ENCODE measurements around the gene BRICD5.
"Not testable (repeated sequence)": the region's sequence is repeated elsewhere in the genome, so short reads cannot be mapped to it uniquely, and the experiment has no call there.

Gene BRICD5

GRCh38 chr16:2203119-2203688, 7.5 kb downstream of the BRICD5 start:
- H3K23ac ChIP-seq (ENCODE audit: low read depth, low read length, poor library complexity); H3K14ac ChIP-seq (ENCODE audit: low read length); H2BK12ac ChIP-seq (ENCODE audit: low read length); H2AFZ ChIP-seq (ENCODE audit: low read length); H2BK5ac ChIP-seq (ENCODE audit: low read length); DNase-seq (ENCODE audit: low spot score); H3K18ac ChIP-seq (ENCODE audit: low read length); H4K91ac ChIP-seq (ENCODE audit: low read depth, low read length, poor library complexity); H3K4me1 ChIP-seq (ENCODE audit: control insufficient read depth in 2 of 2, insufficient read depth in 1 of 2, low read depth in 1 of 2, low read length in 2 of 2); H3K27ac ChIP-seq (replicated peaks; ENCODE audit: low read length); H3K9me3 ChIP-seq (replicated peaks in 1 of 2; ENCODE audit: control insufficient read depth in 2 of 2, insufficient read depth in 1 of 2, low read depth in 1 of 2, low read length in 2 of 2); H2AK5ac ChIP-seq (ENCODE audit: low read depth, low read length); H3K4me2 ChIP-seq (ENCODE audit: insufficient read depth, low read length, poor library complexity, severe bottlenecking); H2BK120ac ChIP-seq (ENCODE audit: low read depth, low read length); H4K8ac ChIP-seq (ENCODE audit: low read depth, low read length); H3K4ac ChIP-seq (ENCODE audit: low read length); H3K9ac ChIP-seq (ENCODE audit: low read depth, low read length, poor library complexity); H3K4me3 ChIP-seq (ENCODE audit: low read length in 2 of 2): not testable (repeated sequence)
- Histone ChIP-seq H3K27me3 (ENCODE audit: control insufficient read depth in 3 of 3, insufficient read depth in 3 of 3, low read depth in 1 of 3, low read length in 3 of 3) (peaks cover 0 to 16% (median 8%) of the 10 kb centered on the region in 3 experiments), H2BK15ac (ENCODE audit: low read length) (peak overlapping the region; percentile 5), H3K36me3 (replicated peaks in 1 of 2; ENCODE audit: control insufficient read depth in 2 of 2, insufficient read depth in 2 of 2, low read length in 2 of 2) (peaks cover 19 to 21% of the 10 kb centered on the region in 2 donors), H3K79me1 (ENCODE audit: low read depth, low read length) (peaks cover 16% of the 10 kb centered on the region)
- WGBS, 2 donors (ENCODE audit: extremely low coverage in 2 of 2, insufficient read length in 2 of 2, insufficient replicate concordance in 1 of 2), result no CpG with 5 or more reads among the region's 8 CpGs

- no CpG with 5 or more reads among the region's 6 CpGs for WGBS, 2 donors (ENCODE audit: extremely low coverage in 2 of 2, insufficient read length in 2 of 2, insufficient replicate concordance in 1 of 2)
- Histone ChIP-seq H3K27me3 (ENCODE audit: control insufficient read depth in 3 of 3, insufficient read depth in 3 of 3, low read depth in 1 of 3, low read length in 3 of 3) (peaks cover 2 to 23% (median 23%) of the 10 kb centered on the region in 3 experiments), H3K27ac (replicated peaks; ENCODE audit: low read length) (no peak overlapping the region)
Measured at GRCh38 chr16:2200313-2200712, 10.3 kb downstream of the BRICD5 start.

GRCh38 chr16:2199621-2200139, 11.0 kb downstream of the BRICD5 start:
- no peak for DNase-seq (ENCODE audit: low spot score)
- H2BK5ac ChIP-seq (ENCODE audit: low read length), result no peak overlapping the region
- no peak overlapping the region for H2BK120ac ChIP-seq (ENCODE audit: low read depth, low read length)
- no CpG with 5 or more reads among the region's 14 CpGs for WGBS, 2 donors (ENCODE audit: extremely low coverage in 2 of 2, insufficient read length in 2 of 2, insufficient replicate concordance in 1 of 2)
- no peaks in the 10 kb centered on the region for H3K79me1 ChIP-seq (ENCODE audit: low read depth, low read length)
- no peak overlapping the region for H3K14ac ChIP-seq (ENCODE audit: low read length)
- H3K4me1 ChIP-seq (ENCODE audit: control insufficient read depth in 2 of 2, insufficient read depth in 1 of 2, low read depth in 1 of 2, low read length in 2 of 2), result peaks cover 12 to 15% of the 10 kb centered on the region in 2 donors
- H3K9me3 ChIP-seq (replicated peaks in 1 of 2; ENCODE audit: control insufficient read depth in 2 of 2, insufficient read depth in 1 of 2, low read depth in 1 of 2, low read length in 2 of 2), result peaks cover 0 to 6% of the 10 kb centered on the region in 2 donors
- peak overlapping the region; percentile 10 for H3K23ac ChIP-seq (ENCODE audit: low read depth, low read length, poor library complexity)
- H4K8ac ChIP-seq (ENCODE audit: low read depth, low read length), result no peak overlapping the region
- H3K4me2 ChIP-seq (ENCODE audit: insufficient read depth, low read length, poor library complexity, severe bottlenecking), result no peak overlapping the region
- H3K4ac ChIP-seq (ENCODE audit: low read length), result no peak overlapping the region
- H4K91ac ChIP-seq (ENCODE audit: low read depth, low read length, poor library complexity), result no peak overlapping the region
- H3K18ac ChIP-seq (ENCODE audit: low read length), result no peak overlapping the region
- H3K9ac ChIP-seq (ENCODE audit: low read depth, low read length, poor library complexity), result no peak overlapping the region
- H3K27me3 ChIP-seq (ENCODE audit: control insufficient read depth in 3 of 3, insufficient read depth in 3 of 3, low read depth in 1 of 3, low read length in 3 of 3), result peaks cover 2 to 30% (median 23%) of the 10 kb centered on the region in 3 experiments
- H2BK12ac ChIP-seq (ENCODE audit: low read length), result no peak overlapping the region
- no peak overlapping the region for H3K4me3 ChIP-seq (ENCODE audit: low read length in 2 of 2)
- H2AK5ac ChIP-seq (ENCODE audit: low read depth, low read length), result peak overlapping the region; percentile 60
- H2AFZ ChIP-seq (ENCODE audit: low read length), result no peak overlapping the region
- peak overlapping the region; percentile 43 for H2BK15ac ChIP-seq (ENCODE audit: low read length)
- H3K27ac ChIP-seq (replicated peaks; ENCODE audit: low read length), result no peak overlapping the region
- no peaks in the 10 kb centered on the region for H3K36me3 ChIP-seq (replicated peaks in 1 of 2; ENCODE audit: control insufficient read depth in 2 of 2, insufficient read depth in 2 of 2, low read length in 2 of 2)

More at GRCh38 chr16:2200313-2200712, 10.3 kb downstream of the BRICD5 start:
- Histone ChIP-seq H3K9me3 (replicated peaks in 1 of 2; ENCODE audit: control insufficient read depth in 2 of 2, insufficient read depth in 1 of 2, low read depth in 1 of 2, low read length in 2 of 2) (peaks cover 0 to 6% of the 10 kb centered on the region in 2 donors), H3K23ac (ENCODE audit: low read depth, low read length, poor library complexity) (no peak overlapping the region), H3K36me3 (replicated peaks in 1 of 2; ENCODE audit: control insufficient read depth in 2 of 2, insufficient read depth in 2 of 2, low read length in 2 of 2) (no peaks in the 10 kb centered on the region), H2BK15ac (ENCODE audit: low read length) (no peak overlapping the region), H3K4me3 (ENCODE audit: low read length in 2 of 2) (no peak overlapping the region), H3K4ac (ENCODE audit: low read length) (no peak overlapping the region), H3K4me1 (ENCODE audit: control insufficient read depth in 2 of 2, insufficient read depth in 1 of 2, low read depth in 1 of 2, low read length in 2 of 2) (peaks cover 6 to 9% of the 10 kb centered on the region in 2 donors), H2AFZ (ENCODE audit: low read length) (no peak overlapping the region), H2BK5ac (ENCODE audit: low read length) (no peak overlapping the region), H4K8ac (ENCODE audit: low read depth, low read length) (no peak overlapping the region), H3K9ac (ENCODE audit: low read depth, low read length, poor library complexity) (no peak overlapping the region), H2BK120ac (ENCODE audit: low read depth, low read length) (no peak overlapping the region), H4K91ac (ENCODE audit: low read depth, low read length, poor library complexity) (no peak overlapping the region), H3K4me2 (ENCODE audit: insufficient read depth, low read length, poor library complexity, severe bottlenecking) (no peak overlapping the region), H3K14ac (ENCODE audit: low read length) (no peak overlapping the region), H3K18ac (ENCODE audit: low read length) (no peak overlapping the region), H3K79me1 (ENCODE audit: low read depth, low read length) (no peaks in the 10 kb centered on the region), H2AK5ac (ENCODE audit: low read depth, low read length) (peak overlapping the region; percentile 37), H2BK12ac (ENCODE audit: low read length) (no peak overlapping the region)
- DNase-seq (ENCODE audit: low spot score), result no peak

- no peak overlapping the region for H4K91ac ChIP-seq (ENCODE audit: low read depth, low read length, poor library complexity)
- H3K36me3 ChIP-seq (replicated peaks in 1 of 2; ENCODE audit: control insufficient read depth in 2 of 2, insufficient read depth in 2 of 2, low read length in 2 of 2), result no peaks in the 10 kb centered on the region
- peaks cover 2 to 30% (median 23%) of the 10 kb centered on the region in 3 experiments for H3K27me3 ChIP-seq (ENCODE audit: control insufficient read depth in 3 of 3, insufficient read depth in 3 of 3, low read depth in 1 of 3, low read length in 3 of 3)
- H3K27ac ChIP-seq (replicated peaks; ENCODE audit: low read length), result no peak overlapping the region
- peak overlapping the region; percentile 43 for H2BK15ac ChIP-seq (ENCODE audit: low read length)
- H2AFZ ChIP-seq (ENCODE audit: low read length), result no peak overlapping the region
- H3K79me1 ChIP-seq (ENCODE audit: low read depth, low read length), result no peaks in the 10 kb centered on the region
- peaks cover 10 to 21% of the 10 kb centered on the region in 2 donors for H3K4me1 ChIP-seq (ENCODE audit: control insufficient read depth in 2 of 2, insufficient read depth in 1 of 2, low read depth in 1 of 2, low read length in 2 of 2)
- H3K14ac ChIP-seq (ENCODE audit: low read length), result no peak overlapping the region
- no peak overlapping the region for H2BK5ac ChIP-seq (ENCODE audit: low read length)
- H3K9ac ChIP-seq (ENCODE audit: low read depth, low read length, poor library complexity), result no peak overlapping the region
- no peak overlapping the region for H3K18ac ChIP-seq (ENCODE audit: low read length)
- no peak overlapping the region for H3K4ac ChIP-seq (ENCODE audit: low read length)
- no peak overlapping the region for H3K4me2 ChIP-seq (ENCODE audit: insufficient read depth, low read length, poor library complexity, severe bottlenecking)
- H2AK5ac ChIP-seq (ENCODE audit: low read depth, low read length), result peak overlapping the region; percentile 60
- no CpG with 5 or more reads among the region's 5 CpGs for WGBS, 2 donors (ENCODE audit: extremely low coverage in 2 of 2, insufficient read length in 2 of 2, insufficient replicate concordance in 1 of 2)
- no peak overlapping the region for H2BK120ac ChIP-seq (ENCODE audit: low read depth, low read length)
- H3K9me3 ChIP-seq (replicated peaks in 1 of 2; ENCODE audit: control insufficient read depth in 2 of 2, insufficient read depth in 1 of 2, low read depth in 1 of 2, low read length in 2 of 2), result peaks cover 0 to 6% of the 10 kb centered on the region in 2 donors
- H4K8ac ChIP-seq (ENCODE audit: low read depth, low read length), result no peak overlapping the region
- H3K4me3 ChIP-seq (ENCODE audit: low read length in 2 of 2), result no peak overlapping the region
- peak overlapping the region; percentile 10 for H3K23ac ChIP-seq (ENCODE audit: low read depth, low read length, poor library complexity)
- H2BK12ac ChIP-seq (ENCODE audit: low read length), result no peak overlapping the region
- DNase-seq (ENCODE audit: low spot score), result no peak
Measured at GRCh38 chr16:2199095-2199494, 11.6 kb downstream of the BRICD5 start.
